Stimulated activated CD4-positive, alpha-beta T cell treated with anti-CD3 and anti-CD28 coated beads, TNF-alpha, amount 100 ng/mL, for 24 hours (primary cell): ENCODE measurements around the gene DYNC1I2.
A peak's percentile ranks its signal among the peaks of the same experiment; 100 is the strongest.

Experiments used
- DNase-seq, 3 experiments: peaks; one replicate each; pipeline ENCODE4 v3.0.0-alpha.2; 2020; ENCODE audit warnings: low read depth in 3 of 3

The DYNC1I2 gene

DNA sequence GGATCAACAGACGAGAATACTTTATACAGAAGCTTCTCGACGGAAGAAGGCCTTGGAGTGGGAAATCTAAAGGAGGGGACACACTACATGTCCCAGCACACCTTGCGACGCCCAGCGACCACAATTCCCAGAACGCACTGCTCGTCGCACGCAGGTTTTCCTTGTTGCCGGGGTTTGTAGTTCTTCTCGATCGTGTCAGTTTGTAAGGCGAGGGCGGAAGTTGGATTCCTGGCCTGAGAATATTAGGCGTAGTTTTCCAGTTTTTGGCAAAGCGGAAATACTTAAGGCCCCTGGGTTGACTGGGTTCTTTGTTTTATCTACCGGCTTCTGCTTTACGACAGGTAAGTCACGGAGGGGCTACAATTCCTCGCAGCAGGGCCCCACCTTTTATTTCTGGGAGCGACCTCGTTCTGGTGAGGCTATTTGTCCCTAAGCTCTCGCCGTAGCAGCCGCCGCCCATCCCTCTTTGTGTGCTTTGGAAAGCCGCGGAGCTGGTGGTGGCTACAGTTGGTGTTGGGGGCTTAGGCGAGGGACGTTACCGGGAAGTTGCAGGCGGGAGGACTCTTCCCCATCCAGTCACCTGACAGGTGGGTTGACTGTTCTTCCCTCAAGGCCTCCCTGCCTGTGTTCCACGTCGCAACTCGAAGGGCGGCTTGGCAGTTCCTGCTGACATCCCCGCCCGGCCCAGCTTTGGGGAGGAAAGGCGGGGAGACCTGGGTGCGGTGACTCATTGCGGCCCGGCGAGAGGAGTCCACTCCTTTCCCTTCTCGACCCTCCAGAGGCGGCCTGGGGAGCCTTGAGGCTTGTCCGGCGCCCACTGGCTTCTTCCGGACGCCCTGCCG, at the start of gene DYNC1I2:
Gene DYNC1I2 (plus strand): TSS at position 183 of the 842 bp plus-strand sequence. CDS start 2,687 bp downstream, outside the sequence.
- peak; percentile 56 to 77 (median 60) for DNase-seq

DNA sequence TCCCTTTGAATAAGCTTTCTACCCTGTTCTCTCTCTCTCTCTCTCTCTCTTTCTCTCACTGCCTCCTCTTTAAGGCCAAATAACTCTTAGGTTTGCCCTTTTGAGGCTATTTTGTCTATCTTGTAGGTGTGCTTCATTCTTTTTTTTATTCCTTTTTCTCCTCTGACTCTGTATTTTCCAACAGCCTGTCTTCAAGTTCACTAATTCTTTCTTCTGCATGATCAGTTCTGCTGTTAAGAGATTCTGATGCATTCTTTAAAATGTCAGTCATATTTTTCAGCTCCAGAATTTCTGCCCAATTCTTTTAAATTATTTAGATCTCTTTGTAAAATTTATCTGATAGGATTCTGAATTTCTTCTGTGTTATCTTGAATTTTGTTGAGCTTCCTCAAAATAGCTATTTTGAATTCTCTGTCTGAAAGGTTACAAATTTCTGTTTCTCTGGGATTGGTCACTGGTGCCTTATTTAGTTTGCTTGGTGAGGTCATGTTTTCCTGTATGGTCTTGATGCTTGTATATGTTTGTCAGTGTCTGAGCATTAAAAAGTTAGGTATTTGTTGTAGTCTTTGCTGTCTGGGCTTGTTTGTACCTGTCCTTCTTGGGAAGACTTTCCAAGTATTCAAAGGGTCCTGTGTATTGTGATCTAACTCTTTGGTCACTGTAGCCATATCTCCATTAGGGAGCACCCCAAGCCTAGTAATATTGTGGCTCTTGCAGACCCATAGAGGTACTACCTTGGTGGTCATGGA, 35.4 kb upstream of the DYNC1I2 start:
- DNase-seq, result no peak

DNA sequence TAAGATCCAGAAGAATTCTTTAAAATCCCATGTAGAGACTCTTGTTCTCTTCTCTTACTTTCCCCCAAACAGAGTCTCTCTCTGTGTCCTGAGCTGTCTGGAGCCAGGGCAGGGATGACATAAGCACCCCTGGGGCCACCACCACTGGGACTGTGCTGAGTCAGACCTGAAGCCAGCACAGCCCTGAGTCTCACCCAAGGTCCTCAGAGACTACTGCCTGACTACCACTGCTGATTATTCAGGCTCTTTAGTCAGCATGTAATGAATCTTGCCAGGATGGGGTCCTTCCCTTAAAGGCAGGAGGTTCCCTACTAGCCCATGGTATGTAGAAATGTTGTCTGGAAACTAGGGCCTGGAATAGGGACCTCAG, 34.9 kb upstream of the DYNC1I2 start:
- no peak for DNase-seq

DNA sequence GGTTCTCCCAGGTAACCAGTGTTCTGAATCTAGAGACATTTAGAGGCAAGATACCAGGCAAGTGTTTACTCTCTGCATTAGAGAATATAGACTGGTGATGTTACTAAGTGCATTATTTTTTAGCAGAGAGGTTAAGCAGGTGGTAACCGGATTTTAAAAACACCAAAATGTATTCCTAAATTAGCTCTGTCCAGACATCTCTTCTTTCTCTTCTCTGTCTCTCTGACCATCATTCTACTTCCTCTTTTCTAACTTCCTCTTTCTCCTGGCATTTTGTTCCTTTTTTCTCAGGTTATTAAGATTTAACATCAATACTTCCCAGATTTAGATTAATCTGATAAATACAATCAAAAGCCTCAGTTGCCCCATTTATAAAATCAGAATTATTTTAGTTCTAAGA, 31.7 kb upstream of the DYNC1I2 start:
- no peak for DNase-seq

DNA sequence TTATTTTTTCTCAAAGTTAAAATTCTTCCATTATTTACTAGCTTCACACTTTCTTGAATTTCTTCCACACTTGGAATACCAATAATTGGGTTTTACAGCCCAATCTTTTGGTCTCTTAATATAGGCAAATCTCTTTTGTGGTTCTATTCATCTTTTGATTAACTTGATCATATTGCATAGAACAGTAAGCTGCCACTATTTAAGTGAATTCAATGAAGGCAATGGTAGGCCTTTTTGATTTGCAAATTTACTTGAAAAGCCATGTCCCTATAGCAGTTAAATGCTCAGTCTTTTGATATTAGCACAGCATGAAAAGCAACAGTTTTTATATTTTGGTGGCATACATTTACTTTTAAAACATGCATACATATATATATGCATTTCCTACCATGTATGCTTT, 20.2 kb upstream of the DYNC1I2 start:
- DNase-seq, result no peak

DNA sequence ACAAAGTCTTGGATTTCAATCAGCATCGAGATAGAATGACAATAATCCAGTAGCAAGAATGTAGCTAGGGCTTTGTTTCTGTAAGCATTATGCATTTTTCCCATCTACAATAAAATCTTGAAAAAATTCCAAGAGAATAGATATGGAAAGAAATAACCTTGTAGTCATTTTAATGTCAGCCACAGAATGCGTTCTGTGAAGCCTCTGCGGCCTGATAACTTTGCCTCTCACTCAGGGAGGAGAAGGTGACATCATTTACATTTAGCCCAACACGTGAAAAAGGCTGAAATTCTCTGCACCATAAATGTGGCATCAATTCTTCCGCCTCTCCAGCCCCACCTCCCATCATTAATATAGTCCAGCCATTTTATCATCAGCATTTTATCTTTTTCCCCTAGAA, 19.1 kb upstream of the DYNC1I2 start:
- DNase-seq, result no peak

DNA sequence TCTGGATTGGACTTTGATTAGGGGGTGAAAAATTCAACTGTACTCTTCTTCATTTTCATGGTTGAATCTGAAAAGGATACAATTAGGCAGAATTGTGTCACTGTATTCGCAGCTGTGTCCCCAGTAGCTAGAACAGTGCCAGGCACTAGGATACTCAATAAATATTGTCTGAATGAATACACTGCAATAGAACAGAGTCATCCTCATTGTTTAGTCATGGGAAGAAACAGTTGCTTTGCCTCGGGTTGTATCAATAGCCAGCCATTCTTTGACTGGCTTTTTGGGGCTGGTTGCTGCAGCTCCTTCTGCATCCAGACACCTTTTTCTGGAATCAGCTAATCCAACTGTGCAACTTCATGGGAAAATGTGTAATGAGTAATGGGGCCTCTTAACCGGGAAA, 18.1 kb upstream of the DYNC1I2 start:
- no peak for DNase-seq

DNA sequence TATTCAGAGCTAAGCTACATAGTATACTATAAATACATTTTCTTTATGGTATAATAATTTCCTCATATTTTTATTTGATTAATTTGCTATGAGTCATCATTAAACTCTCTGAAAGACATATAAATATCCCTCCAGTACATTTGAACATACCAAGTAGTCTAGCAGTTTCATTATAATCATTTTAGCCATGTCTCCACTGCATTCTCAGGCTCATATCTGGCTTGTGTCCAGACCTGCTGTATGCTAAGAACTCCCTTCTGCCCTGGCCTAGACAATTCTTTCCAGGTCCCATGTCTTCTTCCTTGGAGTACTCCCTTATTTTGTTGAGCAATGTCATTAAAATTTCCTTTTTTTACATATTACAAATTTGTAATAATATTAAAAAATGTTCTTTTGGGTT, 16.6 kb upstream of the DYNC1I2 start:
- no peak for DNase-seq

DNA sequence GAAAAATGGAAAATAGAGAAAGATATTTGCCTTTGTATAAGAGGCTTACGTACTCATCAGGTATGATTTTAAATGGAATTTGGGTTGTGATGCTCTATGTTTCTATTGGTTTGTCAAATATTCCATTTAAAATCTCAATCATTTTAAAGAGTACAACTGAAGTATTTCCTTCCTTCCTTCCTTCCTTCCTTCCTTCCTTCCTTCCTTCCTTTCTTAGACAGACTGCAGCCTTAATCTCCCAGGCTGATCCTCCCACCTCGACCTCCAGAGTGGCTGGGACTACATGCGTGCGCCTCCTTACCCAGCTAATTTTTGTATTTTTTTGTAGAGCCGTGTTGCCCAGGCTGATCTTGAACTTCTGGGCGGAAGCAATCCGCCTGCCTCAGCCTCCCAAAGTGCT, 15.4 kb upstream of the DYNC1I2 start:
- DNase-seq, result no peak

DNA sequence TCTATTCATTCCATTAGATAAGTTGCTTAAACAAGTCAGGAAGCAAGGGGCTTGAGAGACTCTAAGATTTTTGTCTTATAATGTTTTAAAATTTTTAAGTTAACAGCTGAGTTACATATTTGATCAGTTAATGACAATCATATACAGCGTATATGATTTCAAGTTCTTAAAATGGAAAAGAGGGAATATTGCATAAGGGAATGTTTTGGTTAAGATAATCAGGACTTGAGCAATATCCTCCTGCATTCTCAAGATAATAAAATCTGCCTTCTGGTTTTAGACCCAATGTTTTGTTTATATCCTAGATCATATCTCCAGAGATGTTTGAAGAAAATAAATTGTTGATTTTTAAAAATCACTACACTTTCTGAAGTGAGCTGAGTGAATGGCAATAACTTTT, 13.4 kb upstream of the DYNC1I2 start:
- no peak for DNase-seq

DNA sequence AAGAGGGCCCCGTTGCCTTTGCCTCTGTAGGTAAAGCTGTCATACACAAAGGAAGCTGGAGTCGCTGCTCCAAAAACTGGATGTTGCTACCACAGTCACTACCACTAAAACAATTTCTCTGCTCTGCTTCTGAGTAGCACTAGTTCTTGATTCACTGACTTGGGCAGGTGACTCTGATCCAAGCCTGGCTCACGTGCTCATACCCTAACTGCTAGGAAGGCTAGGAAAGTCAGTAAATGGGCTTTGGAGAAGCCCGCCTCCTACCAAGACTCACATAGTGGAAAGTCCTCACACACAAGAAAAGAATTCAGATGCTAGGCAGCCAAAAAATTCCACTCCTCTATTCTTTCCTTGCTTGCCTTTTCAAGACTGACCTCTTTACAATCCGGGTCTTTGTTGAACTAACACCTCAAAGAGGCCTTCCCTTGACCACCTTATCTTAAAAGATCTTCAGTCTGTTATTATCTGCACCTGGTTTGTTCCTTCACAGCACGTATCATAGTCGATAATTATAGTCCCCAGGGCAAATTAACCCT, 11.4 kb upstream of the DYNC1I2 start:
- no peak for DNase-seq

DNA sequence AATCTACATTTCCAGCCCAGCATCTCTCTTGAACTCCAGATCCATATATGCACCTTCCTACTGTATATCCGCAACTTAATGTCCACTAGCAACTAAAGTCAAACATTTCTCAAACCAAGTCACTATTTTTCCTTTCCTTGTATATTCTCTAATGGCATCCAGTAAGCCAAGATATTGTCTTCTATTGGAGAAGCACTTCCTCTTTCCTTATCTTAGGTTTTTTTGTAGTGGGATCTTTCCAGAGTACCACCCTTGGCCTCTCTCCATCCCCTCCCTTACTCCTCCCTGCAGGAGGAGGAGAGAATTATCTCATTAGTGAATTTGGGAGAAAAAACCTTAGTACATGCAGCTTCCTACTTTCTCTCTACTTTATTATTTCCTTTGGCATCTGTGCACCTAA, 8.7 kb upstream of the DYNC1I2 start:
- DNase-seq, result no peak

DNA sequence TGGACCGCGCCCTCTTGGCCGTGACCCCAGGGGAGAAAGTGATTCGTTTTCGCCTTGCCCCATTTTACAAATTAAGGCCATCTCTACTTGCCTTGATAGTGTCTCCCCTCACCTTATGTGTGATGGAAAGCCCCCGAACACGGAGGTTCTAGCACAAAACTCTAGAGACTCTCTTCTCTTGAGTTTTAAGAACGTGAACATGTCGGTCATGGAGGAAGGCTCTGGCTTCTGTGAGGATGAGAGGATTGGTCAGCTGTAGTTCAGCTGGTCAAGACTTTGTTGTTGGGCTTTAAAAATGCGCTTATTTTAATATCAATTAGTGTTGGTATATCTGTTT, 828 bp downstream of the DYNC1I2 start:
- DNase-seq, result no peak

DNA sequence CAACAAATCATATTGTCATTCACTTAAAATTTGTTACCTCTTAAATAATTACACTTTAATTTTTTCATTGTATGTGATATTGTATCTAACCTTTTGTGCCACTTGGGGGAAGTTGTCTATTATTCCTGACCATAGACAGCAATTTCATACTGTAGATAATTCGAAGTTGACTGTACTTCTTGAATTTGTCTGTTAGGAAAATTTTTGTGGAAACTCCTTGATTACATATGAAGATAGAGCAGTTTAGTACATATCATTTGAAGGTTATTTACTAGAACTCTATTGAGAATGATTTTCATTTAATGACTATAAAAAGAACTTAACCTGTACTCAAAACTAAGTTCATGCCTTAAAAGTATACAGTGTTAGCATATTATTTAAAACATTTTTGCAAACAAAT, 5.1 kb downstream of the DYNC1I2 start:
- no peak for DNase-seq

DNA sequence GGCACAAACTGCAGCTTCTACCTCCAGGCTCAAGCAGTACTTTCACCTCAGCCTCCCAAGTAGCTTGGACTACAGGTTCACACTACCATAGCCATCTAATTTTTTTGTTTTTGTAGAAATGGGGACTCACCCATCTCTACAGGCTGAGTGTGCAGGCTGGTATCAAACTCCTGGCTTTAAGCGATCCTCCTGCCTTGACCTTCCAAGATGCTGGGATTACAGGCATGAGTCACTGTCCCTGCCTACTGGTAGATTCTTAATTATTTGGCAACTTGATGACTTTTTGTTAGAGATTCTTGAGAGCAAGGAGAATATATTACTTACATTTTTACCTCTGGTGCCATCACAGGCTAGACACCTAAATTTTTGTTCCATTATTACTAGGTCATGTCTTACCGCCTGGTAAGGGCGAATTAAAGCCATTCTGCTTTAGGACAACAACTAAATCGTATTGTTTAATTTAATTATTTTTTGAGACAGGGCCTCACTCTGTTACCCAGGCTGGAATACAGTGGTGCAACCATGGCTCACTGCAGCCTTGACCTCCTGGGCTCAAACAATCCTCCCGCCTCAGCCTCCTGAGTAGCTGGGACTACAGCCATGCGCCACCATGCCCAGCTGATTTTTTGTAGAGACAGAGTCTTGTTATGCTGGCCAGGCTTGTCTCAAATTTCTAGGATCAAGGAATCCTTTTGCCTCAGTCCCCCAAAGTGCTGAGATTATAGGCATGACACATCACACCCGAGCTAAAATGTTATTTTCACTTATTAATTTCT, 15.7 kb downstream of the DYNC1I2 start:
- no peak for DNase-seq

DNA sequence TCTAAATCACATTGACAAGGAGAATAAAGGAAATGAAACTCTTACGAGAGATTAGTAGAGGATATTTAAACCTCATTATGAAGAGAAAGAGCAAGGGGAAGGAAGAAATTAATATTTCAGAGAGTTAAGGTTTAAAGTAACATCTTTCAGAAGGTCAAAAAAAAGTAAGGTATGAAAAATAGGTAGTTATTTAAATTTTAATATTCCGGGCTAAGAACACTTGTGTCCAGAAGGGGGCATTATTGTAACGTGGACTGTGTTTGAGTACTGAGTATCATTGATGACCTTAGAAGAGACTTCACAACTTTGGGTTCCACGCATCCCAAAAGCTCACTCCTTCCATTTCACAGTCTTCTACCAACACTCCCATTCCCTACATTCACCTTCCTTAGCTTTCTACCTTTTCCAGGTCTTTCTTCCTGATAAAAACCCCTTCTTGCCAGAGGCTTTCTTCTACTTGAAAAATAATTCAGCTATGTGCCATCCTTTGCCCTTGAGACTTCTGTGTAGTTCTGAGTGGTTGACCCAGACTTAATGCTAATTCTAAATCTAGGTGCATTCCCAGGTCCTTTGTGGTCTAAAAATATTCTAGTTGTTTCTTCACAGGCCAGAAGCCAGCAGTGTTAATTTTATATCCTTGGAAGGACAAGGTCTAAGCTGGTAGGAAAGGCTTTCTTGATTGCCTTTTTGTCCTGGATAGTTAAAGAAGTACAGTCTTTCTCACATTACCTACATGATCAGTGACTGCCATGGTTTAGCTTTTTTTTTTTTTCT, 16.5 kb downstream of the DYNC1I2 start:
- no peak for DNase-seq

DNA sequence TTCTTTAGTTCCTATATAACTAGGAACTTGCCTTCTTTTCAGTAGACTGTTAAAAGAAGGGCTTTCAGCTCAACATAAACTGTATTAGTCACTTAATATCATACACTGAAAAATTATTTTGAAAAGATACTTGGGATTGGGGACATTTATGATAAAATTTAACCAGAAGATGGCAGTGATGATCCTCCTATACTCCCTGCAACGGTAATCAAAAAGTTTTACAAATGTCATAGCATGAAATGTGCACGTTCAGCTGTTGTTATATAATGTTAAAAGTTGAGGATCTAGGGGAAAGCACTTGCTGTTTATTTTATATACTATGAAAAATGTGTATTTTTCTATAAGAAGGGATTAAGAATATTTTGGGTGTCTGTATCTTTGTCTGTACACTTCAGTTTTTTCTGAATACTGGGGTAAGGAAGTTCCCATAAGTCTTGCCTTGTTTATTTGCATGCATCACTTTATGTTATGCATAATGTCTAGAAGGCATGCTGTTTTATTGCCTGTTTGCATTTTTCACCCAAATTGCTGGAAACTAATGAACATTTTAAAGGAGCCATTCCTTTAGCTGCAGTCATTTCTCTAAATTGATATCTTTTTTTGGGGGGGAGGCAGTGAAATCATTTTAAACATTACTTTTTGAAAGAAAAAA, 19.0 kb downstream of the DYNC1I2 start:
- DNase-seq, result no peak

DNA sequence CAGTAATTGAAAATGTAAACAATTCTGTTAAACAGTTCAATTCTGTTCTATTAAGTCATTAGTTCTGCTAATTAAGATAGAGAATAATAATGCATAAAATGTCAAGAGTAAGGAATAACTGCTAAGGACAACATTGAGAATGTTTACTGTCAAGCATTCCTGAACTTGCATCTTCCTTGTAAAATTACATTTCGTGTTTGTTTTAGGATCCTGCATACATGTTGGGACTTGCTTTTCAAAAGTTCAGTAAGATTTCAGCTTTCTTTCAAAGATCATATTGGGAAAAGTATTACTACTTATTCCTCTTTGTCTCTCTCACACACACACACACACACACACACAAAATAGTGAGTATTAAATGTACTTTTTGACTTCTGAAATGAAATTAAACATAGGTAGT, 20.5 kb downstream of the DYNC1I2 start:
- no peak for DNase-seq

DNA sequence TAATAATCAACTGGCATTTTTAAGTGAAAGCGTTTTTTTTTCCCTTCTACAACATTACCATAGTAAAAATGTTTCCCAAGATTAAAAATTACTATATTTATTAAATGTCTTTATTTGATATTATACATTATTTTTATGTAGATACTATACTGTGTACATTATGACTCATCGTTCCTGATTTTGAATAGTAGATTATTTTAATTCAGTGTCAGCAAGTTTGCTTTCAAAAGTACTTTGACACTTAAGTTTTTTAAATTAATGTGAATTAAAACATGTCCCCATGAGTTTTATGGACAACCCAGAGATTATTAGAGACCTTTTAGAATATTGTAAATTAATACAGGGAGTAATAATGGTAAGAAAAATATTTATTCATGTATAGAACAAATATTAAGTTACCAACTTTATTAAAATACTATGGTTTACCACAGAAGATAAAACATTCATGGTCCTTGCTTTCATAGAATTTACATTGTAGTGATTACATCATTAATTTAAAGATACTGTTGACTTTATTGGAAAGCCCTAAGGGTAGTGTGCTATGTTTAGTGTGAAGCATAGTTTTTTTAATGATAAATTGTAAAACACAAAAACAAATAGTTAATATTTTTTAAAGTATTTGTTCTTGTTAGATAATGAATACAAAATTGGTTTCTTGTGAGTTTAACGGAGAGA, 21.9 kb downstream of the DYNC1I2 start:
- DNase-seq, result no peak

DNA sequence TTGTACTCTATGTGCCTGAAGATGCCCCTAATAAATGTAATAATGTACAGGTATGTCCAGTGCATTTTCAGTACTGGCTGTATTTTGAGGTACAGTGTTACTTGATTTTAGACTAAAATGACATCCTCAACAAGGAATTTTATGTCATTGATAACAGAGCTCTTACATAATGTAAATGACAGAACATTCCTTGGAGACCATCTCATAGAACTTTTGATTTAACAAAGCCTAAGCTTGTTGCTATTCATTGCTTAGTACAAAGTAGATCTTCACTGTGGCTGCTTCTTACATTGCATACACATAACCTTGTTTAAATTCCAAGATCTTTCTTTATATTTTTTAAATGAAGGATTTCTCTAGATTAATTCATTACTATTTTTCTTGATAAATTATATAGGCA, 24.1 kb downstream of the DYNC1I2 start:
- no peak for DNase-seq

DNA sequence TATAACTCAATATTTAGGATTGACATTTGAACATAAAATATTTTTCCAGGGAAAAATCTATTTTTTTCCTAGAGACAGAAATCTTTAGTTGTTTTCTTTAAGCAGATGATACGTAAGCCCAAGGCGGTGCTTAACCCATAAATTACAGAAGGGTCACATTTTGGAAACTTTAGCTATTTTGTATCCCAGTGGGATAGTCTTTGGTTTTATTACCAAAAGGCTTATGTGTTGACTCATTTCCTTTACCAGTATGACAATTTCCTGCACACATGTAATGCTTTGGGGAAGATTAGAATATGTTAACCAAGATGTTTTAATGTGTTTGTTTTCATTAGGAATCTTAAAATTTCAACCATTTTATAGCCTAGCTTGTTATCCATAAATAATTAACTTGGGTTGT, 24.8 kb downstream of the DYNC1I2 start:
- no peak for DNase-seq
